Measurements from ENCODE around the gene TSNAXIP1. TPM values are rescaled to one million over a fixed set of nuclear protein-coding genes. Genes with fewer than 3 reads are reported as not detected.

The TSNAXIP1 gene, protein sequence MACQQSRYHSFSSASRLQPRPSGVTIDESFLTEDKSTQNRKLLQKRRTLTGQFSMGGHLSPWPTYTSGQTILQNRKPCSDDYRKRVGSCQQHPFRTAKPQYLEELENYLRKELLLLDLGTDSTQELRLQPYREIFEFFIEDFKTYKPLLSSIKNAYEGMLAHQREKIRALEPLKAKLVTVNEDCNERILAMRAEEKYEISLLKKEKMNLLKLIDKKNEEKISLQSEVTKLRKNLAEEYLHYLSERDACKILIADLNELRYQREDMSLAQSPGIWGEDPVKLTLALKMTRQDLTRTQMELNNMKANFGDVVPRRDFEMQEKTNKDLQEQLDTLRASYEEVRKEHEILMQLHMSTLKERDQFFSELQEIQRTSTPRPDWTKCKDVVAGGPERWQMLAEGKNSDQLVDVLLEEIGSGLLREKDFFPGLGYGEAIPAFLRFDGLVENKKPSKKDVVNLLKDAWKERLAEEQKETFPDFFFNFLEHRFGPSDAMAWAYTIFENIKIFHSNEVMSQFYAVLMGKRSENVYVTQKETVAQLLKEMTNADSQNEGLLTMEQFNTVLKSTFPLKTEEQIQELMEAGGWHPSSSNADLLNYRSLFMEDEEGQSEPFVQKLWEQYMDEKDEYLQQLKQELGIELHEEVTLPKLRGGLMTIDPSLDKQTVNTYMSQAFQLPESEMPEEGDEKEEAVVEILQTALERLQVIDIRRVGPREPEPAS
- 6.6 and 7.5 TPM in 2 replicates for total RNA-seq
- long read RNA-seq, partial matches to known transcripts = 3 of 12 reads
- long read RNA-seq, other reads (novel, unspliced or antisense) = 8 of 12 reads

GRCh38 chr16:67806428-67807147 is at the start of gene TSNAXIP1, which contains the start of gene RANBP10:
Gene TSNAXIP1, plus strand, starts transcription at chr16:67806889. Its CDS starts 261 bp downstream, at chr16:67807150.
Gene RANBP10, minus strand, starts transcription at chr16:67806560. Its CDS starts 24 bp downstream, at chr16:67806536.
- TF ChIP-seq, protein P1, sequence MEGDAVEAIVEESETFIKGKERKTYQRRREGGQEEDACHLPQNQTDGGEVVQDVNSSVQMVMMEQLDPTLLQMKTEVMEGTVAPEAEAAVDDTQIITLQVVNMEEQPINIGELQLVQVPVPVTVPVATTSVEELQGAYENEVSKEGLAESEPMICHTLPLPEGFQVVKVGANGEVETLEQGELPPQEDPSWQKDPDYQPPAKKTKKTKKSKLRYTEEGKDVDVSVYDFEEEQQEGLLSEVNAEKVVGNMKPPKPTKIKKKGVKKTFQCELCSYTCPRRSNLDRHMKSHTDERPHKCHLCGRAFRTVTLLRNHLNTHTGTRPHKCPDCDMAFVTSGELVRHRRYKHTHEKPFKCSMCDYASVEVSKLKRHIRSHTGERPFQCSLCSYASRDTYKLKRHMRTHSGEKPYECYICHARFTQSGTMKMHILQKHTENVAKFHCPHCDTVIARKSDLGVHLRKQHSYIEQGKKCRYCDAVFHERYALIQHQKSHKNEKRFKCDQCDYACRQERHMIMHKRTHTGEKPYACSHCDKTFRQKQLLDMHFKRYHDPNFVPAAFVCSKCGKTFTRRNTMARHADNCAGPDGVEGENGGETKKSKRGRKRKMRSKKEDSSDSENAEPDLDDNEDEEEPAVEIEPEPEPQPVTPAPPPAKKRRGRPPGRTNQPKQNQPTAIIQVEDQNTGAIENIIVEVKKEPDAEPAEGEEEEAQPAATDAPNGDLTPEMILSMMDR (conservative IDR thresholded peaks at IDR 0.05) = no peak
- DNase-seq (ENCODE audit: low read depth, low spot score) = peak; percentile 90
- Mint-ChIP-seq H3K4me3 (peak within 1 kb of the TSS; percentile 99), H3K27me3 (ENCODE audit: low read depth) (no peaks in the 10 kb centered on the region), H3K9me3 (no peaks in the 10 kb centered on the region), H3K36me3 (ENCODE audit: low read depth) (no peaks in the 10 kb centered on the region), H3K27ac (ENCODE audit: unreplicated experiment) (peak within 1 kb of the TSS; percentile 98), H3K4me1 (peaks cover 25% of the 10 kb centered on the region)

GRCh38 chr16:67758006-67758405 is 48.7 kb upstream of the TSNAXIP1 start:
- H3K27me3 Mint-ChIP-seq (ENCODE audit: low read depth) = no peaks in the 10 kb centered on the region
- H3K9me3 Mint-ChIP-seq = no peaks in the 10 kb centered on the region
- H3K36me3 Mint-ChIP-seq (ENCODE audit: low read depth) = peaks cover 3% of the 10 kb centered on the region
- no peak overlapping the region for H3K27ac Mint-ChIP-seq (ENCODE audit: unreplicated experiment)
- H3K4me3 Mint-ChIP-seq = no peak overlapping the region
- H3K4me1 Mint-ChIP-seq = no peaks in the 10 kb centered on the region
- TF ChIP-seq, protein P1 (conservative IDR thresholded peaks at IDR 0.05) = no peak
- DNase-seq (ENCODE audit: low read depth, low spot score) = no peak

GRCh38 chr16:67758966-67759365 is 47.7 kb upstream of the TSNAXIP1 start:
- Mint-ChIP-seq H3K27me3 (ENCODE audit: low read depth) (no peaks in the 10 kb centered on the region), H3K4me1 (no peaks in the 10 kb centered on the region), H3K27ac (ENCODE audit: unreplicated experiment) (peak overlapping the region; percentile 35), H3K9me3 (no peaks in the 10 kb centered on the region), H3K36me3 (ENCODE audit: low read depth) (peaks cover 4% of the 10 kb centered on the region), H3K4me3 (no peak overlapping the region)
- TF ChIP-seq, protein P1 (conservative IDR thresholded peaks at IDR 0.05) = no peak
- DNase-seq (ENCODE audit: low read depth, low spot score) = no peak

DNA sequence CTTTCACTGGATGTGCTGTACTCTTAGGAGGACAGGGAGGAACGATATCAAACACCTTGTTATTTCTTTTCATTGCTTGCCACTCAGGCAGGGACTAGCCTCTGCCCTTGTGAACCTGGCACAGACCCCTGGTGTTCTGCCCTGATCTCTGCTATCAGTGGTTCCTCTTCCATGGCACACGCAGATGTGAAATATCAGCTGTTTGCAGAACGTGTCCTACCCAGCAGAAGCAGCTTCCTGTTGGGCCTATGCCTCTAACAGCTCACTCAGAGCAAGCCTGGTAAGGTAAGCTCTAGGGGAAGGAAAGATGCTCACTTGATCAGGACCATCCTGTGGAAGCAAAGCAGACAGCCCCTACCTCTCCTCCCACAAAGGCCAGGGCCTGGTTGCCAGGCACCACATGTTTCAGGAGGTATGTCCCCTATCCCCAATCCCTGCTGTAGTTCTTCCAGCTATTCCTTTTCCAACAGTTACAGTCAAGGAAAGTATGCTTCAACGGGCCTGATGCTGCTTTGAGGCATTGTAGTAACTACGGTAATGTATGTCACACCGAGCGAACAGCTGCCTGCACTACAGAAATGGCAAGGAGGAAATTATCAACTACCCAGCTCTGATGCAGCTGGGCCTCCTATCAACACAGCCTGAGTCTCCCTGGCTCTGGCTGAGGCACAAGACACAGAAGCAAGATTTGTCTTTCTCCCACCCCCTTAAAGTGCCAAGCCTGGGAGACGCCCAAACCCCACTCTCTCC is 46.3 kb upstream of the TSNAXIP1 start:
- H3K27ac Mint-ChIP-seq (ENCODE audit: unreplicated experiment) = peak overlapping the region; percentile 65
- H3K9me3 Mint-ChIP-seq = no peaks in the 10 kb centered on the region
- DNase-seq (ENCODE audit: low read depth, low spot score) = no peak
- H3K4me1 Mint-ChIP-seq = no peaks in the 10 kb centered on the region
- no peak overlapping the region for H3K4me3 Mint-ChIP-seq
- no peaks in the 10 kb centered on the region for H3K27me3 Mint-ChIP-seq (ENCODE audit: low read depth)
- TF ChIP-seq, protein P1 (conservative IDR thresholded peaks at IDR 0.05) = no peak
- peaks cover 4% of the 10 kb centered on the region for H3K36me3 Mint-ChIP-seq (ENCODE audit: low read depth)

DNA sequence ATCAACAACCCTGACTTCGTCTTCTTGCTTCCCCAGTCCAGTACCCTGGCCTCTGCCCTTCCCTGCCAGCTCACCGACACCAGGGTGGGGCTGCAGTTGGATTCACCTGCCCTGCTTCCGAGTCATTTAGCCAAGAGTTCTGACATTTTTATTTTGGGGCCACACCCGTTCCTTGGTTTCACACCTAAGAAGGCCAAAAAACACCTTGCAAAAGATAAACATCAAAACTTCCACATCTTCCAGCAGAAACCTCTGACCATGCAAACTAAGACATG is 45.8 kb upstream of the TSNAXIP1 start:
- no peak for DNase-seq (ENCODE audit: low read depth, low spot score)
- Mint-ChIP-seq H3K4me3 (no peak overlapping the region), H3K9me3 (no peaks in the 10 kb centered on the region), H3K36me3 (ENCODE audit: low read depth) (peaks cover 4% of the 10 kb centered on the region), H3K27me3 (ENCODE audit: low read depth) (no peaks in the 10 kb centered on the region), H3K4me1 (no peaks in the 10 kb centered on the region), H3K27ac (ENCODE audit: unreplicated experiment) (peak overlapping the region; percentile 29)
- TF ChIP-seq, protein P1 (conservative IDR thresholded peaks at IDR 0.05) = no peak
